Gastroesophageal sphincter (tissue), 4 donors: ENCODE results near the gene APOB. TPM values are rescaled to one million over a fixed set of nuclear protein-coding genes. Genes with fewer than 3 reads are reported as not detected.

ENCODE experiments used
- ATAC-seq: fragments of 150-250 bp; one replicate; pipeline ENCODE4 v1.9.1; 2016; ENCODE audit warnings: mild to moderate bottlenecking, moderate library complexity
- H3K27ac ChIP-seq, 4 donors: fragments of 200-600 bp; sonication (generic) in 3 of 4; 1 replicate in 3 of 4; 2 replicates in 1 of 4; pipeline ENCODE4 v1.5.1; 2016 to 2019
- H3K27me3 ChIP-seq: fragments of 200-600 bp; sonication (generic); one replicate; pipeline ENCODE4 v1.5.1; 2019
- H3K36me3 ChIP-seq, 2 donors: fragments of 200-600 bp; sonication (generic); one replicate each; pipeline ENCODE4 v1.5.1; 2019; ENCODE audit warnings: control low read depth in 1 of 2
- H3K4me1 ChIP-seq, 3 donors: fragments of 200-600 bp; sonication (generic); 1 replicate in 2 of 3; 2 replicates in 1 of 3; pipeline ENCODE4 v1.5.1; 2016 to 2019; ENCODE audit warnings: control low read depth in 2 of 3
- H3K4me3 ChIP-seq, 2 donors: fragments of 200-600 bp; sonication (generic); one replicate each; pipeline ENCODE4 v1.5.1; 2019; ENCODE audit warnings: mild to moderate bottlenecking in 1 of 2, moderate library complexity in 1 of 2
- H3K9me3 ChIP-seq, 3 donors: fragments of 200-600 bp; sonication (generic); one replicate each; pipeline ENCODE4 v1.5.1; 2017 to 2019; ENCODE audit warnings: control low read depth in 2 of 3
- EP300 ChIP-seq: sonication (generic); formaldehyde crosslinking; IDR thresholded peaks from one replicate; pipeline ENCODE4 v1.6.1; 2017; ENCODE audit warnings: antibody characterized with exemption, mild to moderate bottlenecking
- POLR2A ChIP-seq, 2 donors: fragments of 450-650 bp; IDR thresholded peaks; one replicate each; pipeline ENCODE4 v1.6.1; 2017; ENCODE audit warnings: antibody characterized with exemption in 2 of 2, mild to moderate bottlenecking in 2 of 2, moderate library complexity in 1 of 2
- POLR2AphosphoS5 ChIP-seq: sonication (generic); formaldehyde crosslinking; IDR thresholded peaks from one replicate; pipeline ENCODE4 v1.6.1; 2017; ENCODE audit warnings: antibody characterized with exemption
- WGBS, 2 donors: methylation state at CpG; one replicate each; pipeline ENCODE4 v1.1.5; 2018; ENCODE audit warnings: low coverage in 1 of 2; 5-methylcytosine and 5-hydroxymethylcytosine counted together
- total RNA-seq, 4 donors: library from RNA; depleted of rRNA; stranded (reverse); fragments of >200 nt; gene quantifications; one replicate each; pipeline ENCODE4 v1.1.0, GENCODE V29; 2016
- TF ChIP-seq, protein P1 (sequence below), 4 experiments: fragments of 200-600 bp in 2 of 4; fragments of 450-650 bp in 2 of 4; sonication (generic) in 1 of 4; IDR thresholded peaks; one replicate each; pipeline ENCODE4 v1.5.1; 2017 to 2019; ENCODE audit warnings: antibody characterized with exemption in 4 of 4, mild to moderate bottlenecking in 2 of 4, moderate library complexity in 2 of 4

The APOB gene
- total RNA-seq, 4 donors from 2014 or later: 1.2 to 7.8 (median 2.8) TPM

DNA sequence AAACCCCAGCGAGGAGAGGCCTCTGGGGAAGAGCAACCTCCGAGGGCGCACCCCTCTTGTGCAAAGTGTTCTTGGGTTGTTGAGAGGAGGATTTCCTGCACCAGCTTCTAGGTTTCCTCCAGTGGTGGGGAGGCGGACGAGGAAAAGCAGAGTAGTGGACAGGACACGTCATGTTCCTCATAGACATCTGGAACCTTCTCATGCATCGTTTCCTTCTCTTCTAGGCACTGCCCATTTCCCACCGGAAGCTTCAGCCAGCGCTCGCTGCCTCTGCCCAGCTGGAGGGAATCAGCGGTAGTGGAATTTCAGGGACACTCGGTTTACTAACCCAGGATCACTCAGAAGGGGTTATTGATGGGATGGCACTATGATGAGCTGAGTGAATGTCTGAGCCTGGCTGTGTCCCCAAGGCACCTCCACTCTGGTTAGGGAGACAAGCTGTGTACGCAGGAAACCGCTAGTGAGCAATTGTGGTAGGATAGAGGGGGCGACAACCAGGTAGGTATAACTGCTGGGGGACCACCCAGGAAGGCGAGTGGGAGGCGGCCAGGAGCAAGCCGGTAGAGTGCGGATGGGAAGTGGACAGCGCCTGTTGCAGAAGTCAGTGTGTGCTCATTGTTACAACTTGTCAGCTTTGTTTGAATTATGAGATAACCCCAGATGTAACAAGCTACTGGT is 960 bp upstream of the APOB start:
- 81% methylated on average over 15 of the region's 20 CpGs; no CpG with 5 or more reads in 1 of the 2 donors for WGBS, 2 donors
- Histone ChIP-seq H3K4me1 (peaks cover 0 to 37% (median 6%) of the 10 kb centered on the region in 3 donors), H3K4me3 (no peak overlapping the region), H3K27ac (no peak overlapping the region), H3K36me3 (no peaks in the 10 kb centered on the region), H3K9me3 (no peaks in the 10 kb centered on the region), H3K27me3 (peaks cover 9% of the 10 kb centered on the region)
- no peak for ATAC-seq
- no peak for TF ChIP-seq POLR2A (IDR thresholded peaks at IDR 0.05)
- TF ChIP-seq, protein P1, sequence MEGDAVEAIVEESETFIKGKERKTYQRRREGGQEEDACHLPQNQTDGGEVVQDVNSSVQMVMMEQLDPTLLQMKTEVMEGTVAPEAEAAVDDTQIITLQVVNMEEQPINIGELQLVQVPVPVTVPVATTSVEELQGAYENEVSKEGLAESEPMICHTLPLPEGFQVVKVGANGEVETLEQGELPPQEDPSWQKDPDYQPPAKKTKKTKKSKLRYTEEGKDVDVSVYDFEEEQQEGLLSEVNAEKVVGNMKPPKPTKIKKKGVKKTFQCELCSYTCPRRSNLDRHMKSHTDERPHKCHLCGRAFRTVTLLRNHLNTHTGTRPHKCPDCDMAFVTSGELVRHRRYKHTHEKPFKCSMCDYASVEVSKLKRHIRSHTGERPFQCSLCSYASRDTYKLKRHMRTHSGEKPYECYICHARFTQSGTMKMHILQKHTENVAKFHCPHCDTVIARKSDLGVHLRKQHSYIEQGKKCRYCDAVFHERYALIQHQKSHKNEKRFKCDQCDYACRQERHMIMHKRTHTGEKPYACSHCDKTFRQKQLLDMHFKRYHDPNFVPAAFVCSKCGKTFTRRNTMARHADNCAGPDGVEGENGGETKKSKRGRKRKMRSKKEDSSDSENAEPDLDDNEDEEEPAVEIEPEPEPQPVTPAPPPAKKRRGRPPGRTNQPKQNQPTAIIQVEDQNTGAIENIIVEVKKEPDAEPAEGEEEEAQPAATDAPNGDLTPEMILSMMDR (IDR thresholded peaks at IDR 0.05): no peak
- no peak for TF ChIP-seq EP300
- no peak for TF ChIP-seq POLR2AphosphoS5

DNA sequence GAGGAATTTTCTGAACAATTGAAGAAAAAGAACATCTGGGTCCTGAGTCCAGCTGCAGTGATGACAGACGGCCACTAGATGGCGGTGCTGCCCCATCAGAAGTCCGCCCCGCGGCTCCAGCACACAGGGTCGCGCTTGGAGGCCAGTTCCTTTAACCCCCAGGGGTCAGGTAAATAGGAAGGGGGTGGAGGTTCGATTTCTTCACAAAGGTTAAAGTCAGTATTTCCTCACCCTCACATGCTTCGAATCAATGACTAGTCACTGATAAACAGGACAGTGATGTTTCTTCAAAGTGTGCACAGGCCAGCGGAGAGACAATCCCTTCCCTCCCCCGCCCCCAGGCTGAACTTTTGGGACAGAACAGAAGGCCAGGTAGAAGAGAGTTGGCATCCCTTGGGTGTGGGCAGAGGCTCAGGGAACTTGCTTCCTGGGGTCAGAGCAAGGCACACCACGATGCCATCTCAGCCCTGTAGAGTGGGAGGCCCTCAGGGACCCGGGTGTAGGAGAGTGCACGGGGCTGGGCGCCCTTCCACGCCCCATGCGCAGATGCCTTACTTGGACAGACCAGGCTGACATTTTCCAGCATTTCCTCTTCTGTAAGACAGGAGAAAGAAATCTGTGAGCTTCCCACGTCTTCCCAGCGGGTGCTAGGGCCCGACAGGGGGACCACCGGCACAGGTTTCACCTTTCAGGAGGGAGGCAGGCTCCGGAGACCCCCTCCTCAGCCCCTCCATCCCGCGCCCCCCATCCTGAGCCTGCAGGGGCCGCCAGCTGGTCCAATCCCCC is 722 bp downstream of the APOB start:
- Histone ChIP-seq H3K9me3 (no peaks in the 10 kb centered on the region), H3K4me1 (peaks cover 2 to 51% (median 9%) of the 10 kb centered on the region in 3 donors), H3K4me3 (peak overlapping the region in 1 of 2 donors; percentile 25), H3K27me3 (peaks cover 9% of the 10 kb centered on the region), H3K36me3 (no peaks in the 10 kb centered on the region), H3K27ac (peak overlapping the region in 3 of 4 donors; percentile 82 to 87 (median 85))
- TF ChIP-seq EP300: no peak
- TF ChIP-seq, protein P1 (IDR thresholded peaks at IDR 0.05): peak; percentile 98
- no peak for TF ChIP-seq POLR2A (IDR thresholded peaks at IDR 0.05)
- TF ChIP-seq POLR2AphosphoS5: no peak
- 0% methylated on average over 2 to 9 of the region's 25 CpGs for whole genome bisulfite sequencing, 2 donors
- peak; percentile 25 for ATAC-seq

DNA sequence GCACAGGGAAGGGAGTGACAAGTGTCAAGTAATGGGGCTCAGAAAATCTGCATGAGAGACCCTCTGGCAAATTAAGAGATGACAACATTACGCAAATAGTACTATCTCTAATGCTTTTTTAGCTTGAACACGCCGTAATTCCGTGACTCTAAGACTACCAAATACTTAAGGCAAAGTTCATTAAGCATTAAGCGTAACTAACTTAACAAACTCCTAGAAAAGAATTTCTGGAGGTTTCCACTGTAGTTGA is 1.2 kb downstream of the APOB start:
- no peak overlapping the region for H3K4me3 ChIP-seq
- no peak for TF ChIP-seq POLR2A (IDR thresholded peaks at IDR 0.05)
- TF ChIP-seq POLR2AphosphoS5: no peak
- no peak for ATAC-seq

DNA sequence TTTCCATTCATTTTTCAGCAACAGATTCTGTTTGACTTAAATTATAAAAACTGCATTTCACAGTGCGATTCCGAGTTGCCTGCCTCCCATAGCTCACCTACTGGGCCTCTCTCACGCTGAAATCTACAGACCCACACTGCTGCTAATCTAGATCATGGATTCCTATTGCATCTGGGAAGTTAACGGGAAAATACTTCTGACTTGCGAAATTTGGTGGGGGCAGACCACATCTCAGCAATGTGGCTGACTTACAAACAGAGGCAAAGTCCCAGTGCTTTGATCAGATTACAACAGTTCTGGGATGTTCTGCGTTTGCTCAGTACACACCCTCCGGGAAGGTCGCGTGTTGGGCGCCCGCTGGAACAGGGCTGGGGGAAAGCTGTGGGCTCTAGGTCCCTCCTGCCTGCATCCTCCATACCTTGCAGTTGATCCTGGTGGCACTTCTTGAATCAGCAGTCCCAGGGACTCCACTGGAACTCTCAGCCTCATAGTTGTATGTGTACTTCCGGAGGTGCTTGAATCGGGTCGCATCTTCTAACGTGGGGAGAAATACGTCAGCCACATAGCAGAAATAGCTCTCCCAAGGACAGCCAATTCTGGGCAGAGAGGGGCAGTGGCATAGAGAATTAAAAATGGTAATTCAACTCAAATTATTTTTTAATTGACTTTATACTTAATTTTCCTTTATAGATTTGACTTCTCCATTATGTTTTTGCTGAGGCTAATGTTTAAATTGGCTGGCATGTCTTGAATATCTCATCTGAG is 1.7 kb downstream of the APOB start:
- TF ChIP-seq EP300 (no peak), POLR2AphosphoS5 (no peak)
- TF ChIP-seq, protein P1 (IDR thresholded peaks at IDR 0.05): no peak
- no peak overlapping the region for H3K4me3 ChIP-seq
- peaks cover 2 to 61% (median 13%) of the 10 kb centered on the region in 3 donors for H3K4me1 ChIP-seq
- H3K27ac ChIP-seq: peak overlapping the region in 3 of 4 donors; percentile 82 to 87 (median 85)
- 71 to 72% methylated on average over 14 to 15 of the region's 16 CpGs for WGBS, 2 donors
- H3K27me3 ChIP-seq: peaks cover 9% of the 10 kb centered on the region
- ATAC-seq: no peak
- H3K36me3 ChIP-seq: no peaks in the 10 kb centered on the region
- no peaks in the 10 kb centered on the region for H3K9me3 ChIP-seq

More for the DNA sequence above, 1.2 kb downstream of the APOB start:
- WGBS, 2 donors: 19 to 20% methylated on average over 5 of the region's 5 CpGs
- Histone ChIP-seq H3K9me3 (no peaks in the 10 kb centered on the region), H3K36me3 (no peaks in the 10 kb centered on the region), H3K27ac (peak overlapping the region in 3 of 4 donors; percentile 82 to 87 (median 85)), H3K4me1 (peaks cover 2 to 56% (median 13%) of the 10 kb centered on the region in 3 donors), H3K27me3 (peaks cover 9% of the 10 kb centered on the region)

DNA sequence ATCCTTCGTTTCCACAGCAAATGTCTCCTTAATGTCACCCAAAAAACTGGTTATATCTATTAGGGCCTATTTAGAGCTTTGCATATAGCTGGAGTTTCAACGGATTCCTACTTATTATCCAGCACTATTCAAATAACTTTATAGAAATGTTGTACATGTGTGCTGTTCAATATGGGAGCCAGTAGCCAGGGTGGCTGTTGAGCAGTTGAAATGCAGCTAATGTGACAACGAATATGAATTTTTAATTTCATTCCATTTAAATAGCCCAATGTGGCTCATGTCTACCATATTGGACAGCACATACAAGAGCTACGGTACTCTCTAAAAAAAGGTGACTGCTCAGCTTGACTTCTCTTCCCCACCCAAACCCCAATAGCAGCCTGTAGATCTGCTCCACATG is 2.4 kb downstream of the APOB start:
- H3K36me3 ChIP-seq: no peaks in the 10 kb centered on the region
- ATAC-seq: no peak
- H3K27me3 ChIP-seq: peaks cover 9% of the 10 kb centered on the region
- H3K27ac ChIP-seq: peak overlapping the region in 3 of 4 donors; percentile 82 to 87 (median 85)
- H3K9me3 ChIP-seq: no peaks in the 10 kb centered on the region
- peaks cover 2 to 62% (median 13%) of the 10 kb centered on the region in 3 donors for H3K4me1 ChIP-seq
- H3K4me3 ChIP-seq: no peak overlapping the region
- TF ChIP-seq EP300 (no peak), POLR2A (IDR thresholded peaks at IDR 0.05) (no peak), POLR2AphosphoS5 (no peak)
- TF ChIP-seq, protein P1 (IDR thresholded peaks at IDR 0.05): no peak
- WGBS, 2 donors: 82 to 86% methylated on average over 4 of the region's 4 CpGs
